ENCODE results near the gene EVA1C.

- TF ChIP-seq POLR2AphosphoS5 (IDR thresholded peaks at IDR 0.05; ENCODE audit: low read depth, low read length), result no peak
- no peak for TF ChIP-seq PAX5 (IDR thresholded peaks at IDR 0.05; ENCODE audit: insufficient read depth, low read length, severe bottlenecking)
- no peak for TF ChIP-seq POLR2A (IDR thresholded peaks at IDR 0.05; ENCODE audit: low read depth, low read length)
- no peak for TF ChIP-seq TAF1 (IDR thresholded peaks at IDR 0.05; ENCODE audit: low read depth, low read length)
- no peak for TF ChIP-seq SPI1 (IDR thresholded peaks at IDR 0.05; ENCODE audit: low read depth, low read length)
Observed at GRCh38 chr21:32456497-32456918, 44.0 kb downstream of the EVA1C start.
